COLO829 (cell line): ENCODE measurements around the gene MED28.

Source experiments
- DNase-seq: peaks from one replicate; pipeline ENCODE4 v3.0.0; 2012; ENCODE audit warnings: low spot score

The MED28 gene

DNA sequence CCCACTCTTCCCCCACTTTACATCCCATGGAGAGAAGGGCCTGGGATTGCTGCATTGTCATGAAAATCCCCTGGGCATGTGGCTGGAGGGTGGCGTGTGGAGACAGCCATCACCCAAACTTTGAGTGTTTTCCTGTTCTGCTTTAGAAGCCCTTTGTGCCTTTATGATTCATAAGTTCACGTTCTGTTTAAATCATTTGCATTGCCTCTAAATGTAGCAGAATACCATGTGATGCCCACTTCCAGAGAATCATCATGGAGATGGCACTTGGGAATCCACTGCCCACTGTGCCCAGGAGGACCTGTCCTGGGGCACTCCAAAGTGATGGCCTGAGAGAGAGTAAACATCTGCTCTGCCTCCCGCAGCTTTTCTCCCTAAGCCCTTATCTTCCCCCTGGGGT lies 52.8 kb downstream of the MED28 start:
- DNase-seq = no peak

DNA sequence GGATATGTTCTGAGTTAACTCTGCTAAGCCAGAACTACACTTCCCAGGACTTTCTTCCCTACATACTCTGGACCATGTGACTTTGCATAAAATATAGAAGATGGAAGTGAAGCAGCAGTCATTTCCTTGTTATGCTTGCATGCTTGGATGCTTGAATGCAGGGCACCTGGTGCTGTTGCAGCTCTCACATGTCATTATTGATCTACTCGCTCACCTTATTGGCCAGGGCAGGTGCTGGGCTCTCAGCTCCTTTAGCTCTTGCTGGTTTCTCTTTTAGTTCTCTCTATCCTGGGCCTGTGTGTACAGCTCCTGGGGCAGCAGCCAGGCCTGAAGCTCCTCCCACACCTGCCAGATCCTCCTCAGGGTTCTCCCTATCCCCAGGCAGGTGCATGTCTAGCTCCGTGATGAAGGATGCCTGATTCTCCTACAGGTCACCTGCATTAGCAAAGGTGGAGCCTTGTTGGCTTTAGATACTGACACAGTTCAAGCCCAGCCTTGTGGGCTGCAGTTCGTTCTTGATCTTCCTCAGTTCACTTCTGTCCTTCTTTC lies 53.3 kb downstream of the MED28 start:
- DNase-seq = no peak

- no peak for DNase-seq
These were observed 56.0 kb downstream of the MED28 start for GRCh38 chr4:17670423-17670822.

DNA sequence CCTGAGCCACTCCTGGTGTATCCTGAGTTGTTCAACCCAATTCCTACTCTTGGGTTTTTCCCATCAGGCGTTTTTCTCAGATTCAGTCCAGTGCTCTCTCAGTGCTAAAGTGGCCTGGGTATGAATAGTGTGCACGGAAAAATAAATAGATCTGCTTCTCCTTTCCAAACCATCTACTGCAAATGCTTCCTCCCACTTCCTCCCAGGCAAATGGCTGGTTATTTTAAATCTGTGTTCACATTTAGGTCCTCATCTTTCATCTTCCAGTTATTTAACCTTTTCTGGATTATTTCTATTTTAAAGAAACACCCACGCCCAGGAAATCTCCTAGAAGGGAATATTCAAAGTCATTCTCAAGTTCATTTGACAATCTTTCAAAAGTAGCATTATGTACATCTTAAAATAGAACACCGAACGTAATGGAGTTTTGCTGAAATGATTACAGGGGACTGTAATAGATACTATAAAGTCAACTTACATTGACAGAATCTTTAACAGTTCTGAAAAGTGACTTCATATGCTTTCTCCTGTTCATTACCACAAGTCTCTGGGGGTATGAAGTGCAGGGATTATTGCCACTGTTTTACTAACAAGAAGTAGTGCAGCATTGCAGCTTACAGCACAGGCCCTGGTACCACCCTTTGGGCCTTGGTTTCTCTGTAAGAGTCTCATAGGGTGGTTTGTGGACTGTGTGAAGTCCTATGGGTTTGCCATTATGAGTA lies 66.3 kb downstream of the MED28 start:
- DNase-seq = no peak

GRCh38 chr4:17681281-17682221 lies 67.1 kb downstream of the MED28 start:
- no peak for DNase-seq

- no peak for DNase-seq
These were observed 67.8 kb downstream of the MED28 start for GRCh38 chr4:17682222-17682566.
